ENCODE data around the gene CXADR. TPM values are rescaled to one million over a fixed set of nuclear protein-coding genes. Genes with fewer than 3 reads are reported as not detected.

The CXADR gene
- total RNA-seq: 100 to 1,000 TPM in 3 of 4 donors, 1 to 10 TPM in 1; 5.0 to 198 (median 106) TPM

DNA sequence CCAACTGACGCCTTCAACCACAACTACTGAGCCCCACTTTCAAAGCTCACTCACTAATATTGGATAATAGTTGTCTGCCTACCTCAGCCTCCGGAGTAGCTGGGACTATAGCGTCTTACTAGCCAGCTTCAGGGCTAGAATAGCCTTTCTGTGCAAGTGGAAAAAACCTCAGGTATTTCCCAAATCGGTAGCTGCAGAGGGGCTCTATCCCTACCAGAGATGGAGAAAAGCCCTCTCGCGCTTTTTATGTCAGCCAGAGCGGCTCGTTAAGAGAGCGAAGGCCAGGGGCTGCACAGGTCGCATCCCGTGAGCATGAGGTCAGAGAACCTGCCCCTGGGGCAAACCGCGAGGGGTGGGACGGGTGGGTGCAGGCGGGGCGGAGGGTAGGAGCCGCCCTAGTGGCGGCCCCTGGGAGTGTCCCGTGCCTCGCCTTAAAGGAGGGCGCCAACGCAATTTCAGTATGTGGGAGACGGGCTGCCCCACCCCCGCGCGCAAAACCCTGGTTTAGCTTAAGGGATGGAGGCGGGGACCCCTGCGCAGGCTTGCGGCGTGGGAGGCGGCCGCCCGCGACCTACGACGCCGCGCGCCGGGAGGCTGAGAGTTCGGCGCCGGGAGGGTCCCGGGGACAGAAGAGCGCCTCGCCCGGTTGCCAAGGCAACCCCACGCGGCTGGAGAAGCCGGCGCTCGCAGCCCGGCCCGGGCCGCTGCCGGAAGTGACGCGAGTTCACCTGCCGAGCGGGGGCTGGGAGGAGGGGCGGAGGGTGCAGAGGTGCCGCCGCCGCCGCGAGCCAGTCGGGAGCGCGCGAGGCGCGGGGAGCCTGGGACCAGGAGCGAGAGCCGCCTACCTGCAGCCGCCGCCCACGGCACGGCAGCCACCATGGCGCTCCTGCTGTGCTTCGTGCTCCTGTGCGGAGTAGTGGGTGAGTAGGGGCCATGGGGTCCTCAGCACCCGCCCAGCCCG, at the start of gene CXADR:
CXADR (plus strand) TSS at position 791 of the 961 bp plus-strand sequence; CDS start at position 878, 87 bp downstream.
- H3K4me1 ChIP-seq: peaks cover 0 to 16% (median 0%) of the 10 kb centered on the region in 4 donors
- TF ChIP-seq POLR2A (IDR thresholded peaks at IDR 0.05): peak; percentile 95 to 96
- TF ChIP-seq, protein P1, sequence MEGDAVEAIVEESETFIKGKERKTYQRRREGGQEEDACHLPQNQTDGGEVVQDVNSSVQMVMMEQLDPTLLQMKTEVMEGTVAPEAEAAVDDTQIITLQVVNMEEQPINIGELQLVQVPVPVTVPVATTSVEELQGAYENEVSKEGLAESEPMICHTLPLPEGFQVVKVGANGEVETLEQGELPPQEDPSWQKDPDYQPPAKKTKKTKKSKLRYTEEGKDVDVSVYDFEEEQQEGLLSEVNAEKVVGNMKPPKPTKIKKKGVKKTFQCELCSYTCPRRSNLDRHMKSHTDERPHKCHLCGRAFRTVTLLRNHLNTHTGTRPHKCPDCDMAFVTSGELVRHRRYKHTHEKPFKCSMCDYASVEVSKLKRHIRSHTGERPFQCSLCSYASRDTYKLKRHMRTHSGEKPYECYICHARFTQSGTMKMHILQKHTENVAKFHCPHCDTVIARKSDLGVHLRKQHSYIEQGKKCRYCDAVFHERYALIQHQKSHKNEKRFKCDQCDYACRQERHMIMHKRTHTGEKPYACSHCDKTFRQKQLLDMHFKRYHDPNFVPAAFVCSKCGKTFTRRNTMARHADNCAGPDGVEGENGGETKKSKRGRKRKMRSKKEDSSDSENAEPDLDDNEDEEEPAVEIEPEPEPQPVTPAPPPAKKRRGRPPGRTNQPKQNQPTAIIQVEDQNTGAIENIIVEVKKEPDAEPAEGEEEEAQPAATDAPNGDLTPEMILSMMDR (IDR thresholded peaks at IDR 0.05): peak in 4 of 6 experiments; percentile 39 to 66 (median 62)
- no peaks in the 10 kb centered on the region for H3K27me3 ChIP-seq
- H3K36me3 ChIP-seq: no peaks in the 10 kb centered on the region
- peak within 1 kb of the TSS in 3 of 4 donors; percentile 72 to 99 (median 97) for H3K27ac ChIP-seq
- peak within 1 kb of the TSS; percentile 49 to 99 (median 76) for H3K4me3 ChIP-seq
- peak; percentile 50 to 96 (median 92) for DNase-seq
- no peaks in the 10 kb centered on the region for H3K9me3 ChIP-seq

DNA sequence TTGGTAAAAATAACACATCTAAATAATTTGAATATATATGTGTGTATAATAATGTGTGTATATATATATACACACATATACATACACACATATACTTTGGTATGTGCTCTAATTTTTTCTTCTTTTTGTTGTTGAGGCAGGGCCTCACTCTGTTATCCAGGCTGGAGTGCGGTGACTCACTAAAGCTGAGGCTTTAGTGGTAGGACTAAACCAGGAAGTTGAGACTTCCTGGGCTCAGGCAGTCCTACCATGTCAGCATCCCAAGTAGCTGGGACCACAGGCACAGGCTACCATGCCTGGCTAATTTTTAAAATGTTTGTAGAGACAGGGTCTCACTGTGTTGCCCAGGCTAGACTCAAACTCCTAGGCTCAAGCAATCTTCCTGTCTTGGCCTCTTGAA, 46.7 kb upstream of the CXADR start:
- Histone ChIP-seq H3K4me3 (no peak overlapping the region), H3K9me3 (no peaks in the 10 kb centered on the region), H3K36me3 (no peaks in the 10 kb centered on the region), H3K27me3 (no peaks in the 10 kb centered on the region), H3K4me1 (peaks cover 0 to 31% (median 0%) of the 10 kb centered on the region in 4 donors), H3K27ac (peak overlapping the region in 3 of 4 donors; percentile 20 to 78 (median 46))
- DNase-seq: no peak
- no peak for TF ChIP-seq POLR2A (IDR thresholded peaks at IDR 0.05)
- TF ChIP-seq, protein P1 (IDR thresholded peaks at IDR 0.05): no peak

DNA sequence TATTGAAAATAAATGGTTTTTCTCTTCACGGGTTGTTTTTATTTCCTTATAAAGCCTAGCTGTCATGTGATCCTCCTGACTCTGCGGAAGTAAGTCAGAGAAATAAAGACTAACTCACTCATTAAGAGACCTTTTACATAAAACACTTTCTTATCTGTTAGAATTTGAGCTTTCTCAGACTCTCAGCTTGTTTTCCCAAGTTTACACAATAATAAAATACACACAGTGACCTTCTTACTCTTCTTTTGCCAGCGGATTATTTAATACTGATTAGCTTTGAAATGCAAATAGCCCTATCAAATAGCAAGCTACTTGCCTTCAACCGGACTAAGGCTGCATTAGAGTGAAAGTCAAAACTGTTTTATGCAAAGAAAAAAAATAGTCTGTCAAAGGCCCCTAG, 45.5 kb upstream of the CXADR start:
- no peak for DNase-seq

GRCh38 chr21:17467829-17468228, 45.0 kb upstream of the CXADR start:
- H3K36me3 ChIP-seq: no peaks in the 10 kb centered on the region
- H3K27me3 ChIP-seq: no peaks in the 10 kb centered on the region
- DNase-seq: no peak
- H3K4me1 ChIP-seq: peaks cover 0 to 29% (median 0%) of the 10 kb centered on the region in 4 donors
- no peak overlapping the region for H3K4me3 ChIP-seq
- TF ChIP-seq POLR2A (IDR thresholded peaks at IDR 0.05): no peak
- TF ChIP-seq, protein P1 (IDR thresholded peaks at IDR 0.05): no peak
- H3K9me3 ChIP-seq: no peaks in the 10 kb centered on the region
- peak overlapping the region in 2 of 4 donors; percentile 73 to 78 for H3K27ac ChIP-seq

More for the DNA sequence above, 45.5 kb upstream of the CXADR start:
- peaks cover 0 to 29% (median 0%) of the 10 kb centered on the region in 4 donors for H3K4me1 ChIP-seq
- peak overlapping the region in 3 of 4 donors; percentile 46 to 78 (median 73) for H3K27ac ChIP-seq
- no peaks in the 10 kb centered on the region for H3K27me3 ChIP-seq
- H3K4me3 ChIP-seq: no peak overlapping the region
- no peak for TF ChIP-seq POLR2A (IDR thresholded peaks at IDR 0.05)
- TF ChIP-seq, protein P1 (IDR thresholded peaks at IDR 0.05): no peak
- no peaks in the 10 kb centered on the region for H3K9me3 ChIP-seq
- H3K36me3 ChIP-seq: no peaks in the 10 kb centered on the region

- Histone ChIP-seq H3K36me3 (no peaks in the 10 kb centered on the region), H3K4me3 (no peak overlapping the region), H3K9me3 (no peaks in the 10 kb centered on the region), H3K27me3 (no peaks in the 10 kb centered on the region), H3K4me1 (peaks cover 0 to 23% (median 0%) of the 10 kb centered on the region in 4 donors), H3K27ac (no peak overlapping the region)
- DNase-seq: no peak
- TF ChIP-seq, protein P1 (IDR thresholded peaks at IDR 0.05): no peak
- TF ChIP-seq POLR2A (IDR thresholded peaks at IDR 0.05): no peak
Measured at GRCh38 chr21:17468698-17469097, 44.1 kb upstream of the CXADR start.
